A204.1 (cell line): Measurements from ENCODE around the gene PRR19.
"Not testable (repeated sequence)": the region's sequence is repeated elsewhere in the genome, so short reads cannot be mapped to it uniquely, and the experiment has no call there.

Source experiments
- FAIRE-seq: peaks from 2 replicates; lab custom pipeline; 2012; peaks lifted over from hg19 to GRCh38; lab: Jason Lieb, UNC

Gene PRR19

GRCh38 chr19:42301646-42302203 is at the start of gene PRR19:
TSS of gene PRR19 (plus strand) at chr19:42302132. CDS start at chr19:42309585, 7,453 bp downstream.
- FAIRE-seq, result no peak

- no peak for FAIRE-seq
Measured at GRCh38 chr19:42252365-42253244, 49.3 kb upstream of the PRR19 start.

- no peak for FAIRE-seq
Measured at GRCh38 chr19:42253245-42254088, 48.5 kb upstream of the PRR19 start.

GRCh38 chr19:42254089-42254849 is 47.7 kb upstream of the PRR19 start:
- no peak for FAIRE-seq

- no peak for FAIRE-seq
Measured at GRCh38 chr19:42254850-42255765, 46.8 kb upstream of the PRR19 start, which contains the start of gene ERF. TSS of gene ERF (minus strand) at chr19:42255128. CDS start at chr19:42254999, 129 bp downstream.

- FAIRE-seq, result no peak
Measured at GRCh38 chr19:42255766-42256745, 45.9 kb upstream of the PRR19 start.

GRCh38 chr19:42257842-42258241 is 44.1 kb upstream of the PRR19 start:
- not testable (repeated sequence) for FAIRE-seq

- no peak for FAIRE-seq
Measured at GRCh38 chr19:42261763-42262162, 40.2 kb upstream of the PRR19 start.

GRCh38 chr19:42266105-42266504 is 35.8 kb upstream of the PRR19 start:
- FAIRE-seq, result not testable (repeated sequence)

GRCh38 chr19:42266928-42267603 is 34.9 kb upstream of the PRR19 start:
- not testable (repeated sequence) for FAIRE-seq

- no peak for FAIRE-seq
Measured at GRCh38 chr19:42267644-42268141, 34.2 kb upstream of the PRR19 start.

- FAIRE-seq, result peak; percentile 97
Measured at GRCh38 chr19:42268142-42268703, 33.7 kb upstream of the PRR19 start.

GRCh38 chr19:42268704-42269477 is 33.0 kb upstream of the PRR19 start, which contains the start of gene CIC:
TSS of gene CIC (plus strand) at chr19:42269252. CDS start at chr19:42271784, 2,532 bp downstream.
- FAIRE-seq, result peak; percentile 99

GRCh38 chr19:42269478-42270345 is 32.2 kb upstream of the PRR19 start:
- no peak for FAIRE-seq

GRCh38 chr19:42270346-42271044 is 31.4 kb upstream of the PRR19 start:
- no peak for FAIRE-seq

GRCh38 chr19:42271045-42271419 is 30.9 kb upstream of the PRR19 start:
- no peak for FAIRE-seq
